GM18507 (cell line): ENCODE measurements around the gene MAGEA11.
"Not testable (repeated sequence)": the region's sequence is repeated elsewhere in the genome, so short reads cannot be mapped to it uniquely, and the experiment has no call there.

Experiments
- DNase-seq: peaks from one replicate; pipeline ENCODE4 v3.0.0; 2011; ENCODE audit warnings: low read depth; ENCODE audit not compliant: insufficient read length; ENCODE audit errors: extremely low spot score
- FAIRE-seq: peaks from 2 replicates; lab custom pipeline; 2011; peaks lifted over from hg19 to GRCh38; lab: Jason Lieb, UNC

Gene MAGEA11

GRCh38 chrX:149711545-149712236, at the start of gene MAGEA11:
TSS of gene MAGEA11 (plus strand) at chrX:149712060. CDS start at chrX:149713160, 1,100 bp downstream.
- no peak for DNase-seq
- FAIRE-seq: no peak

- not testable (repeated sequence) for FAIRE-seq
Measured at GRCh38 chrX:149675088-149675487, 36.8 kb upstream of the MAGEA11 start.

GRCh38 chrX:149675554-149675953, 36.3 kb upstream of the MAGEA11 start:
- not testable (repeated sequence) for DNase-seq, FAIRE-seq

More at GRCh38 chrX:149675088-149675487, 36.8 kb upstream of the MAGEA11 start:
- DNase-seq: not testable (repeated sequence)

GRCh38 chrX:149679164-149679678, 32.6 kb upstream of the MAGEA11 start:
- peak; percentile 5 for FAIRE-seq
- not testable (repeated sequence) for DNase-seq

- FAIRE-seq (no peak), DNase-seq (no peak)
Measured at GRCh38 chrX:149681182-149681581, 30.7 kb upstream of the MAGEA11 start.

- DNase-seq: no peak
Measured at GRCh38 chrX:149682031-149682430, 29.8 kb upstream of the MAGEA11 start.

GRCh38 chrX:149682956-149683947, 28.6 kb upstream of the MAGEA11 start:
- DNase-seq (no peak), FAIRE-seq (no peak)

More at GRCh38 chrX:149682031-149682430, 29.8 kb upstream of the MAGEA11 start:
- FAIRE-seq: no peak

- FAIRE-seq: no peak
- DNase-seq: no peak
Measured at GRCh38 chrX:149683966-149684730, 27.7 kb upstream of the MAGEA11 start.

- no peak for FAIRE-seq
- no peak for DNase-seq
Measured at GRCh38 chrX:149687991-149688390, 23.9 kb upstream of the MAGEA11 start.

GRCh38 chrX:149688552-149688951, 23.3 kb upstream of the MAGEA11 start:
- FAIRE-seq: no peak
- no peak for DNase-seq

GRCh38 chrX:149691794-149692193, 20.1 kb upstream of the MAGEA11 start:
- FAIRE-seq (no peak), DNase-seq (no peak)

GRCh38 chrX:149692686-149693272, 19.1 kb upstream of the MAGEA11 start:
- DNase-seq, FAIRE-seq: not testable (repeated sequence)

GRCh38 chrX:149699761-149700160, 12.1 kb upstream of the MAGEA11 start:
- DNase-seq (no peak), FAIRE-seq (no peak)

- DNase-seq: no peak
- no peak for FAIRE-seq
Measured at GRCh38 chrX:149704664-149705063, 7.2 kb upstream of the MAGEA11 start.

GRCh38 chrX:149707147-149707901, 4.5 kb upstream of the MAGEA11 start:
- FAIRE-seq: no peak
- DNase-seq: no peak

- FAIRE-seq (no peak), DNase-seq (no peak)
Measured at GRCh38 chrX:149712831-149713230, 971 bp downstream of the MAGEA11 start.

GRCh38 chrX:149713279-149714050, 1.6 kb downstream of the MAGEA11 start:
- DNase-seq (no peak), FAIRE-seq (no peak)

- DNase-seq (no peak), FAIRE-seq (no peak)
Measured at GRCh38 chrX:149715468-149715867, 3.6 kb downstream of the MAGEA11 start.
